Measurements from ENCODE around the gene LDB1.

LDB1 gene

DNA sequence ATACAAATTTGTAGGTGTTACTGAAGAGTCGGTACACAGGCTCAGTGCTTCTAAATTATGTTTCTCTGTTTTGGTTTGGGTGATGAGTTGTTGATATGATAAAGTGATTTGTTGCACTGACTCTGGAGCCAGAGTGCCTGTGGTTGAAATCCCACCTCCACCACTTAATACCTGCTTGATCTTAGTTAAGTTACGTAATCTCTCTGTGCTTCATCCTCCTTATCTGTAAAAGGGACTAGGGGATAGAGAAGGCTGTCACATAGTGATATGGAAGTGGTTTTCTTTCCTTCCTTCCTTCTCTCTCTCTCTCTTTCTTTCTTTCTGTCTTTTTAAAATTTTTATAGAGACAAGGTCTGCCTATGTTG, 55.7 kb downstream of the LDB1 start:
- in situ Hi-C loops (cut with HindIII; ENCODE audit: low pct_unique_long_range_greater_than_20kb, low sequenced_read_pairs), result no loop called here
- TF ChIP-seq JUND (IDR thresholded peaks at IDR 0.05; ENCODE audit: low read depth), result no peak
- DNase-seq (ENCODE audit: low read depth in 1 of 2, low spot score in 1 of 2), result no peak

DNA sequence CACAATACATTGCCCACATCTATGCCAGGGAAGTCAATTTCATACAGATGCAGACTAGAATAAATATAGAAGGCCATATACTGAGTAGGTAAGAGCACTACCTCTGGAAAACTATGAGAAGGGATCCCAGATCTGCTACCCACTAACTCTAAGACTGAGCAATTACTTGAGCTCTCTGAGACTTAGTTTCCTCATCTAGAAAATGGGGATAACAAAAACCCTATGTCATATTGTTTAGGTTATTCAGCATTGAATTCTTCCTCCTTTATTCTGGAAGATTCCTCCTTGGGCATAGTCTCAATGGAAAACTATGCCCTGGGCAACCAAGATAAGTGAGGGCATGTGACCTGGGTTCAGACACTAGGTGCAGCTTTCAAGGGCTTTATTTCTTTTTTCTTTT, 60.2 kb downstream of the LDB1 start:
- no peak for DNase-seq (ENCODE audit: low read depth in 1 of 2, low spot score in 1 of 2)
- in situ Hi-C loops (cut with HindIII; ENCODE audit: low pct_unique_long_range_greater_than_20kb, low sequenced_read_pairs), result no loop called here
- no peak for TF ChIP-seq JUND (IDR thresholded peaks at IDR 0.05; ENCODE audit: low read depth)

Measured in T47D (cell line).